NCI-H128 (cell line): Measurements from ENCODE around the gene FEM1B.

Source experiments
- DNase-seq: peaks from one replicate; lab custom pipeline; 2025; ENCODE audit not compliant: unreplicated experiment; lab: John Stamatoyannopoulos, UW

The FEM1B gene

DNA sequence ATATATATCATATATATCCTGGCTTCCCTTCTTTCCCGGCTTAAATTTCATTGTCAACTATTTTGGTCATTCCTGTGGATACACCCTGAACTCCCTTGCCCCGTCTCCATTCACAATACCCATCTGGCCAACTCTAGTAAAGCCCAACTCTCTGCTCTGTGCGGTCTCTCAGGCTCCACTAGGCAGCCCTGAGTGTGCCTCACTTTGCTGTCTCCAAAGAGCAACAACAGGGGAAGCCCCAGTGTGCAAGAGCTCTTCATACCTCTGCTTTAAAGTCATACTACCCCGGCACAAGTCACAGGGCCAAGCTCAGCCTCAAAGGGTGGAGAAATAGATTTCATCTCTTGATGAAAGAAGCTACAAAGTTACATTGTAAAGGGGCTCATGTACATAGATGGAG, 18.9 kb upstream of the FEM1B start:
- DNase-seq: no peak

DNA sequence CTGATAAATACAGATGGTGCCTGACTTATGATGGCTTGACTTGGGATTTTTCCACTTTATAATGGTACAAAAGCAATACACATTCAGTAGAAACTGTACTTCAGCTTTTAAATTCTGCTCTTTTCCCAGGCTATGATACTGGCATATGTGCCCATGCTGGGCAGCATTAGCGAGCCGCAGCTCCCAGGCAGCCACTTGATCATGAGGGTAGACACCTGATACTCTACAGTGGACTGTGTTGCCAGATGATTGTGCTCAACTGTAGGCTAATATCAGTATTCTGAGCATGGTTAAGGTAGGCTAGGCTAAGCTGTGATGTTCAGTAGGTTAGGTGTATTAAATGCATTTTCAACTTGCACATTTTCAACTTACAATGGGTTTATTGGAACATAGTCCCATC, 17.7 kb upstream of the FEM1B start:
- no peak for DNase-seq

DNA sequence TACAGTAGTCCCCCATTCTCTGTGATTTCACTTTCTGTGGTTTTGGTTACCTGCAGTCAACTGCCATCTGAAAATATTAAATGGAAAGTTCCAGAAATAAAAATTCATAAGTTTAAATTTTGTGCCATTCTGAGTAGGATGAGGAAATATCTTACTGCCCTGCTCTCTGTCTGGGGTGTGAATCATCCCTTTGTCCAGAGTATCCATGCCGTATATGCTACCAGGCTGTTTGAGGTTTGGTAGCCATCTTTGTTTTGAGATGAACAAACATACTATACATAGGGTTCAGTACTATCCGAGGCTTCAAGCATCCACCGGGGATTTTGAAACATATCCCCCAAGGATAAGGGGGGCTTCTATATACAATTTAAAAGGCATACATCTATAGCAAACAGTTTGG, 16.3 kb upstream of the FEM1B start:
- DNase-seq: no peak

DNA sequence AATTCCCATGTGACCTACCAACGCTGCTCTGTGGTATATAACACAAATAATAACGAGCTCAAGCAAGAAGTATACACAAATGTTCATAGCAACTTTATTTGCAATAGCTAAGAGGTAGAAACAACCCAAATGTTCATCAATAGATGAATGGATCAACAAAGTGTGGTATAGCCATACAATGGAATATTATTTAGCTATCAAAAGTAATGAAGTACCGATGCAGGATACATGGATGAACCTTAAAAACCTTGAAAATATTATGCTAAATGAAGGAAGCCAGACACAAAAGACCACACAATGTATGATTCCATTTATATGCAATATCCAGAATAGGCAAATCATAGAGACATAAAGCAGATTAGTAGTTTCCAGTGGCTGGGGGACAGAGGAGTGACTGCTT, 15.6 kb upstream of the FEM1B start:
- no peak for DNase-seq

DNA sequence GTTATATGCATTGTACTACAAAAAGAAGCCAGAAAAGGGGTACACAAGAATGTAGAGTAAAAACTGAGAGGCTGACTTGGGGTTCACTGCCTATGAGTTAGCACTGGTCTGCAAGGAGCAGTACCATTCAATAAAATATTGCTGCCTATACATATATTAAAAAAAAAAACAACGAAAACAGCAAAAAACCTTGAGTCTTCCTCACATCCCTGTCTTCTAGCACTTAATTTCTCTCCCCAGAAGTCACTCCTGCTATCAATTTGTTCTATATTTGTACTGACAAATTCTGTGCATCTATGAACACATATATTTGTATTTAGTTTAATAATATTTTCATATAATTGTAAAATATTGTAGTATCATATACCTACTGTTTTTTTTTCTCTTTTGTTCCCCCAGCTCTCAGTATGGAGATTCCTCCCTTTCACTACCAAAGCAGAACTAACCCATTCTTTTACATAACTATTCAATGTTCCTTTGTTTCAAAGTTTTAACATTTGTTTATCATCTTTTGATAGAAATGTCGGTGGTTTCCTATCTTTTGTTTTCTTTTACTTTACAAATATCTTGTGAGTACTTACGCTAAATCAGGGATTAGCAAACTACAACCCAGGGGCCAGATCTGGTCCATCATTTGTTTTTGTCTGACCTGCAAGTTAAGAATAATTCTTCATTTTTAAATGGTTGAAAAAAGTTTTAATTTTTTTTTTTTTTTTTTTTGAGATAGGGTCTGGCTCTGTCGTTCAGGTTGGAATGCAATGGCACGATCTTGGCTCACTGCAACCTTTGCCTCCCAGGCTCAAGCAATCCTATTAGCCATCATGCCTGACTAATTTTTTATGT, 14.8 kb upstream of the FEM1B start:
- no peak for DNase-seq

DNA sequence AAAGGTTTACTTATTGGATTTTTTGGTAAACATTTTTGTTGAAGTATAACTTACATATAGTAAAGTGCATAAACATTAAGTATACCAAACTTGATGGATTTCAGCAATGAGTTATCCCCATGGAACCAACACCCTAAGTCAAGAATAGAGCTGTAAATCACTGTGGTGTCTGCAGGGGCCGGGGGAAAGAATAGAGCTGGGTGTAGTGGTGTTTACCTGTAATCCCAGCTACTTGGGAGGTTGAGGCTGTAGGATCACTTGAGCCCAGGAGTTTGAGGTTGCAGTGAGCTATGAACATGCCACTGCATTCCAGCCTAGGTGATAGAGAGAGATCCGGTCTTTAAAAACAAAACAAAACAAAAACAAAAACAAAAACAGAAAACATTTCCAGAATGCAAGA, 13.3 kb upstream of the FEM1B start:
- DNase-seq: no peak

DNA sequence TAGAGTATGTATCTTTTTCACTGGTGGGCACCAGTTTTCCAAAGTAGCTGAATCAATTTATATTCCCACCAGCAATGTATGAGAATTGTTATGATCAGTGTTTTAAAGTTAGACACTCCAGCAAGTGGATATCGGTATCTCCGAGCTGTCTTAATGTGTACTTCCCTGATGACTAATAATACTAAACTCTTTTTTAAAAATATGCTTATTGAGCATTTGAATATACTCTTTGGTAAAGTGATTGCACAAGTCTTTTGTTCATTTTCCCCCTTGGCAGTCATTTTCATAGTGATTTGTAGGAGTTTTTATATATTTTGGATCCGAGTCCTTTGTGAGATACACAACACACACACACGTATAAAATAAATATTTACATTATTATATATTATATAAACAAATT, 12.5 kb upstream of the FEM1B start:
- no peak for DNase-seq

DNA sequence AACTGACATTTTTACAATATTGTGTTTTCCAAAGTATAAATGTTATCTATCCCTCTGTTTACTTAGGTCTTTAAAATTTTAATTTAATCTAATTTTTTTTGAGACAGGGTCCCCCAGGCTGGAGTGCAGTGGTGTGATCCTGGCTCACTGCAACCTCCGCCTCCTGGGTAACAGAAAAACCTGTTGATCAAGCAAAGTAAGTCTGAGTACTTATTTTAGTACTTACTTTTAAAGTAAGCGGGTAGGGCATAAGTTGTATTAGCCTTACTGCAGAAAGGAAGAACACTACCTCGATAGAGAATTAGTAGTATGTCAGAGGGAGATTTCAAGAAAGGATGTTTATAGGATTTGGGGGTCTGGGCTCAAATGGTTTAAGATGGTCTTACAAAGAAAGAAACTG, 11.9 kb upstream of the FEM1B start:
- no peak for DNase-seq

DNA sequence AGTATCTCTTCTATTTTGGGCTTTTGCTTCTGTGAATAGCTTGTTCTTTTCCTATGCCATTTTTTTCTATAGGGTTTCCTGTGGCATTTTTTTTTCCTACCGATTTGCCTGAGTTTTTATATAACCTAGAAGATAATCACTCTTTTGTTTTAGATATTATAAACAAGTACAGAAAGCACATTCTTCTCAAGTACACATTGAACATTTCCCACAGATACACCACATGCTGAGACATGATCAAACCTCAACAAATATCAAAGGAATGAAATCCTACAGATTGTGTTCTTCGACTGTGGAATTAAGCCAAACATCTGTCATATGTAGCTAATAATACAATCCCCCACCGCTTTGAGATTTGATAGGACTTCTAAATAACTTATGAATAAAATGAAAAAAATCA, 9.1 kb upstream of the FEM1B start:
- no peak for DNase-seq

DNA sequence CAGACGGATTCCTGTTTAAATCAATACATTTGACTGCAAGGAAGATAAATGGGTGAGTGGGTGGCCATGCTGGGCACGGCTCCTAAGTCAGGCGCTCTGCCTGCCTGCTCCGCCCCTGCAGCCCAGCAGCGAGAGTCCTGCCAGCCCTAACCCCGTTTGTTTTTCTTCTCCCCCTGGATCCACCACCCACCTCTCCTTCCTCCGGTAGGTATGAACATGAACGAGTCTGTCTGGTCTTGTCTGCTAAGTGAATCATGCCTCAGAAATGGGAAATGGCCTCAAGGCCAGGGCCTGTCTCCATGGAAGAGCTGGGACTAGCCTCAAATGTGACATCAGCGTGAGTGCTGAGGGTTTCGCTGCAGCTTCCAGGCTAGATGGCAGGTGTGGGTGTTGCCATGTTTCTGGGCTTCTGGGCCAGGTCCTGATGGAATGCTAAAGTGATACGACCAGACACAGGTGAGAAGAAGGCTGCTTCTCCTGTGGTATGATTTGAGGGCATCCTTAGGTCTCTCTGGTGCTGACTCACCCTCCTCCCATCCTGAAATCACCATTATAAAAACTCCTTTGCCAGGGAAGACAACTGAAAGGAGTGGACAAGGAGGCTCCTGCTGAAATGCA, 5.6 kb upstream of the FEM1B start:
- DNase-seq: no peak

DNA sequence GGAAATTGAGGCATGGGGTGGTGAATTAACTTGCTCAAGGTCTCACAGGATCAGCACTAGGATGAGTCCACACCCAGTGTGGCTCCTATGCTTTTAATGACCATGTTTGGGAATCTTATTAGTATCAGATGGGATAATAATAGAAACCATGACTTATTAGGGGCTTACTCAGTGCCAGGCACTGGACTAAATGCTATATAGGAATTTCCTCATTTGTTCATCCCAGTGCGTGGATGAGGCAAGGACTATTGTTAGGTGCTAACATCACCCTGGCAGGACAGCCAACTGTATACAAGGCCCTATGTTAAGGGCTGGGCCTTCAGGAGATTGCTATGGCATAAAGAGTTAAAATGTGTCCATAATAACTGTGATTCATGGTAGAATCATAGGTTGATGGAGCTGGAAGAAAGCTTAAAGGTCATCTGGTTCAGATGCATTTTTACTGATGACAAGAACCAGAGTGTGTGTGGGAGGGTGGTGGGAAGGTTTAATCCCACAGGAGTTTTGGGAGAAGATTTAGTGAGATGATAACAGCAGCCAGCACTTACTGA, 4.7 kb upstream of the FEM1B start:
- no peak for DNase-seq

DNA sequence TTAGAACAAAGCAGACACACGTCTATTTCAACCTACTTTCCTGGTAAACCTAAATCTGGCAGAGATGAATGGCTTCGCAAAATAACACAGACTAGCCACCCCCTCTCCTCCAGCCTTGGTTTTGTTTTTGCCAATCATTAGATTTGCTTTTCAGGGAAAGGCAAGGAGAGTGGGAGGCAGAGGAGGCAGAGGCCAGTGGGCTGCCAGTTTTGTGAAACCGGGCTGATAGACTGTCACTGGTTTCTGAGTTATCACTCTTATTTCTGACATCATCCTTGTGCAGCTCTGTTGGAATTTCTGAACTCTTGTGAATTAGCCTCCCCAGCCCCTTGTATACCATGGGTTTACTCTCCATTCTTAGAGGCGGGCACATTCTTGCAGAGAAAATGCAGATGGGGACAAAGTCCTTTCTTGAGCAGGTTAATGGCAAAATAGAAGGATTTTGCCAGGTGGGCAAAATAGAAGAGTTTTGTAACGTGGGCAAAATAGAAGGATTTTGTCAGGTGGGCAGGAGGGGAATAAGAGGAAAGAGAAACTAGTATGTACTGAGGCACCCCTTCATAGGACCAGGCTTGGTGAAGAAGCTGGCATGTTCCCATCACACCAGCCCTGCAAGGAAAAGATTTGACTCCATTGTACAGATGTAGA, 3.2 kb upstream of the FEM1B start:
- DNase-seq: no peak

DNA sequence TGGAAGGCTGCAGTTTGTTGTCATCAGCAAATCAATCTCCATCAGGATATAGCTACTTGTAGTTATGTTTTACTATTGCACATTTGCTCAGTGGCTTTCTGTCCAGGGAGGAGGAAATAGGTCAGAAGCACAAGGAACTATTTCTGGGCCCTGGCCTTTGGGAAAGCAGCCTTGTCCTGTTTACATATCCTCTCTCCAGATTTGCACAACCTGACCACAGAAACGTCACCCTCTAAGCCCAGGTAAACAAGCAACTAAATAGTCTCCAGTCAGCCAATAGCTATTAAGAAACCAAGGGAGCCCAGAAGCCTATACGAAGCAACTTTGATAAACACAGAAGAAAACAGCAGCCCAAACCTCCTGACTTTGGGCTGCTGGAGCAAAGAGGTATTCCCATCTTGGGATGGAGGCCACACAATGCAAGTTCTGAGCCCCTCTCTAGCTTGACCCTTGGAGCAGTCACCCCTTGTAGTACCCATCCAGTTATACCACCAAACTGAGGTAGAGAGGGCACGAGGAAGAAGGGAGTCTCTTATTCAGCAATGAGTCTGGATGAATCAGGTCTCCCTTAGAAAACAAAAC, 2.3 kb upstream of the FEM1B start:
- DNase-seq: no peak

DNA sequence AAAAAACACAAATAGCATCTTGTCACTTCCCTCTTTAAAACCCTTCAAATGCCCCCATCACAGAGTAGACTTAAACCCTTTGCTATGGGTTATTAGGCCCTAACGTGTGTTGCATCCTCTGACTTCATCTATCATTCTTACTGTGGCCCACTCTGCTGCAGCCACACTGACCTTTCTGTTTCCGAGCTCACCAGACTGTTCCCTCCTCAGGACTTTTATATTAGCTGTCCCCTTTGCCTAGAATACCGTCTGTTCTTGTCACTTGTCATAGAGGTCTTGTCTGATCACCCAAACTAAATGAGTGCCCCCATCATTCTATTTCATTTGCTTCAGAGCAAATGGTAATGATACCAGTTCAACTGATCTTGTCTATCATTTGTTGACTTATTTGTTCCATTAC, 877 bp upstream of the FEM1B start:
- DNase-seq: no peak

DNA sequence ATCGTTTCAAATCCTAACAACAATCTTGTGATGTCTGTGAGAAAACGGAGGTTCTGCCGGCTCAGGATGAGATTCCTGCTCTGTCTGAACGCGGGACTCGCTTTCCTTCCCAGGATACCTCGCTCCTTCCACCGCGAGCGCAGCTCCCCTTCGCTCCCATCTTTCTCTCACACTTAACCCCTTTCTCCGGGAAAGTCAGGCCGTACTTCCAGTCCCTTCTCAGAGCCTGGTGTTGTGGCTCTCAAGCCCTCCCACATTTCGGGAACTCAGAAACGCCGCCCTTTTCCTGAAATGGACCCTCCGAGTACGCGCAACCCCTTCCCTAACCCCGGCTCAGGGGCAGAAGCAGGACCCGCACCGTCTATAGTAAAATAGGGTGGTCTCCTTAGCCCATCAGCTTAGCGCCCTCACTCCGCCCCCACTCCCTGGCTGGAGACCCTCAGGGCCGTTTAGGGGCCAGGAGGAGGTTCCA, 378 bp upstream of the FEM1B start:
- DNase-seq: no peak

DNA sequence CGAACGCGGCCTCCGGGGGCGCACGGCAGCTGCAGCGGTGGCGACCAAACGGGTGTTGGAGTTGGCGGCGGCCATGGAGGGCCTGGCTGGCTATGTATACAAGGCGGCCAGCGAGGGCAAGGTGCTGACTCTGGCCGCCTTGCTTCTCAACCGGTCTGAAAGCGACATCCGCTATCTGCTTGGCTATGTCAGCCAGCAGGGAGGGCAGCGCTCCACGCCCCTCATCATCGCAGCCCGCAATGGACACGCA, 725 bp downstream of the FEM1B start:
- no peak for DNase-seq

DNA sequence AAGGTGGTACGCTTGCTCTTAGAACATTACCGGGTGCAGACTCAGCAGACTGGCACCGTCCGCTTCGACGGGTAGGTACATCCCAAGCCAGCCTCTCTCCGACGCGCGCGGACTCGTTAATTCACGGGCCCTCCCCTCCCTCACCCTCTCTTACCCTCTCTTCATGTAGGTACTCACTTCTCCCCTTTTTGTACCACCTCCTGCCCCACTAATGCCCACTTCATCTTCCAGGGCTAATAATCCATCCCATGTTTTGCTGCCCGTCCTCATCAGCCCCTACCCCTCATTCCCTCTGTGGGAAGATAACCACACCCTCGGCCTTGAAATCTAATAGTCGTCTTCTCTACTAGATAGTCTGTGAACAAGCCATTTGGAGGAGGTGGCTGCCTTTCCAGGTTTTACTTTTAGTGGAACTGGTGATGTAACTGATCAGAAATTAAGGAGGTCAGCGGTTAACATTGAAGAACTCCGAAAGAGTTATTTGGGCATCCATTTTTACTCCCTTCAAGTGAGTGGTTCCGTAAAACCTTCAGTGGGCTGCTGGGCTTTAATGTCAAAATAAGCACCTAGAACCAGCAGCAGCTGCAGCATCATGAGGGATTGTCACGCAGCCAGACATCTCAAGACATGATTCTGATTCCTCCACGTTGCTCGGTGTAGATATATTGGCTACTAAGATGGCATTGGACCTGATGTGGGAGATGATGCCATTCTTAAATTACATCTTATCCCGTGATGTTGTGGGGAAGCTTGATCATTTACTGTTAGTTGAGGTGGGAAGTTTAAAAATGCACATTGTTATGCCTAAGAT, 1.3 kb downstream of the FEM1B start:
- peak; percentile 9 for DNase-seq

DNA sequence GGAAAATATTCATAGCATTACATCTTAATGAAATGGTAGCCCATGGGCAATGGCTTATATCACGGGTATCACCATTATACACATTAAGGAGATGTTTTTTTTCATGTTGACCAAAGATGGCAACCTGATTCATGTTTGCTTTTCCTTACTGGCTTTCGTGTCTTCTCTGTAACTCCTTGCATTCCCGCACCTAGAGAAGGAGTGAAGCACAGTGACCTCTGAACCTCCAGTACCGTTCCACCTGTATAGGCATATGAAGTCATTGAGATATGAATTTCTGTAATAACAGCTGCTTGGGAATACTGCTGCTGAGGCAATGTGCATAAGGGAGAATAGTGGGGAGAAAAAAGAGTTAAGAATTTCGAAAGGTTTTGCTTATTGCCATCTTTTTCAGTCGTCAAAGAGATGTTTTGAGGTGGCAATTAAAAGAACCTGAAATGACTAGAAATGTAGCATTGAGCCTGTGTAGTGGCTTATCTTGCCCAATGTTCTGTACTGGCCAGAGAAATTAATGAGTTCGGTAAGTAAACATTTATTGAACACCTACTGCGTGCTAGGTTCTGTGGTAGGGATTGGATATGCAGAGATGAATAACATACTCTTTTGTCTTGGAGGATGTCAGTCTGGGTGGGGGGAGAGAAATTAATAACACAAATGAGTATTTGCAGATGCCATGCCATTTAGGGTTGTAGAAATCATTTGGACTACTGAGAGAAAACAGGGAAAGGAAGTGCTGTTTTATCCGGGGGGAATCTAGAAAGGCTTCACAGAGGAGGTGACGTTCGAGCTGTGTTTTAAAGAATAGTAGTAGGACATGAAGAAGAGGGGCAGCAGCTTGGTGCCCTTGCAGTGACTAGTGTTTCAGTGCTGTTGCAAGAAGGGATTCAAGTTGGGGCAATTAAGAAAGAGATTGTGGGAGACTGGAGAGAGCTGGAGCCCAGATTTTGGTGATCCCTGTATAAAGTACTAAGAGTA, 2.5 kb downstream of the FEM1B start:
- no peak for DNase-seq

DNA sequence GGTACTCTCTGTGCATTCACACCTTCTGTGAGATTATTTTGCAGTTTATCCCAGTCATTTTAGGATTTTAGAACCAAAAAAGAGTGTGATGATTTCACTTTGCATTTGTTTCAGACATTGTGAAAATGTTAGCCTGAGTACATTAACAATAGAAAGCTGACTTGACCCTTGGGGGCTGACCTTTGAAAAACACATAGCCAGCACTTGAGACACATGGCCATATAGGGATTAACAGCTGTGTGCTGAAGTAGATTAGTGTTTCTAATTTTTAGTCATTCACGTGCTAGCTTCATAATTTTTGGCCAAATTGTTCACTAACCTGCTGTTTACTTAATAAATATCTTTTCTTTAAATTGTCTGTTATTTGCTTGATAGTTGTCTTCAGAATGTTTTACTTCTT, 3.5 kb downstream of the FEM1B start:
- DNase-seq: no peak

DNA sequence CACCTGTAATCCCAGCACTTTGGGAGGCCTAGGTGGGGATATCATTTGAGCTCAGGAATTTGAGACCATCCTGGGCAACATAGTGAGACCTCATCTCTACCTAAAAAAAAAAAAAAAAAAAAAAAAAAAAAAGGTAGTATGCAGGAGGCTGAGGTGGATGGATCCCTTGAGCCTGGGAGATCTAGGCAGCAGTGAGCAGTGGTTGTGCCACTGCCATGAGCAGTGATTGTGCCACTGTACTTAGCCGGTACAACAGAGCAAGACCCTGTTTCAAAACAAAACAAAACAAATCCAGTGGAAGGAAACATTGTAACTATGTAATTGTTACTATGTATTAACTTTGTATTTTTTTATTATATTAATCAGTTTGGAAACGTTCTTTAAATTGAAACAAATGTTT, 5.9 kb downstream of the FEM1B start:
- DNase-seq: no peak
